SK-N-SH treated with all-trans-retinoic acid at 6 μM for 48 hours (cell line): Measurements from ENCODE around the gene SNX30.

Experiments
- ATAC-seq: fragments of 200-7000 bp; cut with Tn5 transposase; 3 replicates; pipeline ENCODE4 v1.9.1; 2020; ENCODE audit warnings: mild to moderate bottlenecking, moderate library complexity
- ARNTL ChIP-seq: fragments of 450-650 bp; formaldehyde crosslinking; IDR thresholded peaks from 2 replicates; pipeline ENCODE4 v1.5.0; 2020; ENCODE audit warnings: low read depth, mild to moderate bottlenecking, moderate library complexity, borderline replicate concordance
- BACH2 ChIP-seq: fragments of 250-450 bp; sonication (Bioruptor Pico); IDR thresholded peaks from 2 replicates; pipeline ENCODE4 v1.9.0; 2021; ENCODE audit warnings: mild to moderate bottlenecking, borderline replicate concordance
- CSDC2 ChIP-seq: fragments of 250-450 bp; sonication (Bioruptor Pico); IDR thresholded peaks from 2 replicates; pipeline ENCODE4 v1.5.0; 2020; ENCODE audit warnings: mild to moderate bottlenecking, moderate library complexity
- ESRRG ChIP-seq: fragments of 250-450 bp; sonication (Bioruptor Pico); IDR thresholded peaks from 2 replicates; pipeline ENCODE4 v1.6.1; 2021; ENCODE audit warnings: mild to moderate bottlenecking
- GLIS3 ChIP-seq: fragments of 250-450 bp; sonication (Bioruptor Pico); IDR thresholded peaks from 2 replicates; pipeline ENCODE4 v1.5.0; 2020; ENCODE audit warnings: mild to moderate bottlenecking, moderate library complexity
- ISL1 ChIP-seq: fragments of 250-450 bp; sonication (Bioruptor Pico); IDR thresholded peaks from 2 replicates; pipeline ENCODE4 v2.1.2; 2022; ENCODE audit warnings: mild to moderate bottlenecking, moderate library complexity
- PATZ1 ChIP-seq: fragments of 250-450 bp; sonication (Bioruptor Pico); IDR thresholded peaks from 2 replicates; pipeline ENCODE4 v1.8.0; 2020; ENCODE audit warnings: mild to moderate bottlenecking, moderate library complexity, borderline replicate concordance
- PPARA ChIP-seq: fragments of 250-450 bp; sonication (Bioruptor Pico); IDR thresholded peaks from 2 replicates; pipeline ENCODE4 v1.5.0; 2020; ENCODE audit warnings: mild to moderate bottlenecking, borderline replicate concordance
- RARB ChIP-seq: fragments of 250-450 bp; sonication (Bioruptor Pico); IDR thresholded peaks from 2 replicates; pipeline ENCODE4 v1.8.0; 2021; ENCODE audit warnings: mild to moderate bottlenecking, moderate library complexity
- TCF4 ChIP-seq: fragments of 250-450 bp; sonication (Bioruptor Pico); IDR thresholded peaks from 2 replicates; pipeline ENCODE4 v1.8.0; 2021; ENCODE audit warnings: mild to moderate bottlenecking, moderate library complexity, borderline replicate concordance
- TOX ChIP-seq: fragments of 250-450 bp; sonication (Bioruptor Pico); IDR thresholded peaks from 2 replicates; pipeline ENCODE4 v1.8.0; 2021; ENCODE audit warnings: mild to moderate bottlenecking, moderate library complexity, borderline replicate concordance
- ZC3H10 ChIP-seq: fragments of 250-450 bp; sonication (Bioruptor Pico); IDR thresholded peaks from 2 replicates; pipeline ENCODE4 v1.5.1; 2021; ENCODE audit warnings: mild to moderate bottlenecking, moderate library complexity
- ZFP3 ChIP-seq: fragments of 250-450 bp; sonication (Bioruptor Pico); IDR thresholded peaks from 2 replicates; pipeline ENCODE4 v1.5.0; 2020; ENCODE audit warnings: mild to moderate bottlenecking, moderate library complexity
- ZFP30 ChIP-seq: fragments of 450-650 bp; formaldehyde crosslinking; IDR thresholded peaks from 2 replicates; pipeline ENCODE4 v1.5.0; 2022; ENCODE audit warnings: mild to moderate bottlenecking, moderate library complexity
- ZNF565 ChIP-seq: fragments of 450-650 bp; formaldehyde crosslinking; conservative IDR thresholded peaks from 2 replicates; pipeline ENCODE4 v1.5.0; 2020; ENCODE audit warnings: low read depth, mild to moderate bottlenecking, moderate library complexity
- ZNF70 ChIP-seq: fragments of 450-650 bp; formaldehyde crosslinking; IDR thresholded peaks from 2 replicates; pipeline ENCODE4 v1.5.0; 2020; ENCODE audit warnings: mild to moderate bottlenecking, moderate library complexity
- ZNF8 ChIP-seq: fragments of 450-650 bp; formaldehyde crosslinking; IDR thresholded peaks from 2 replicates; pipeline ENCODE4 v1.5.0; 2020; ENCODE audit warnings: mild to moderate bottlenecking, moderate library complexity
- TF ChIP-seq, protein P1 (sequence below): fragments of 250-450 bp; sonication (Bioruptor Pico); IDR thresholded peaks from 2 replicates; pipeline ENCODE4 v1.8.0; 2021; ENCODE audit warnings: low read depth, mild to moderate bottlenecking, moderate library complexity, borderline replicate concordance
- TF ChIP-seq, protein P2 (sequence below): fragments of 250-450 bp; sonication (Bioruptor Pico); IDR thresholded peaks from 2 replicates; pipeline ENCODE4 v1.5.1; 2021; ENCODE audit warnings: mild to moderate bottlenecking, moderate library complexity
- TF ChIP-seq, protein P3 (sequence below): fragments of 250-450 bp; sonication (Bioruptor Pico); IDR thresholded peaks from 2 replicates; pipeline ENCODE4 v1.5.1; 2020; ENCODE audit warnings: low read depth, mild to moderate bottlenecking, moderate library complexity

The SNX30 gene

DNA sequence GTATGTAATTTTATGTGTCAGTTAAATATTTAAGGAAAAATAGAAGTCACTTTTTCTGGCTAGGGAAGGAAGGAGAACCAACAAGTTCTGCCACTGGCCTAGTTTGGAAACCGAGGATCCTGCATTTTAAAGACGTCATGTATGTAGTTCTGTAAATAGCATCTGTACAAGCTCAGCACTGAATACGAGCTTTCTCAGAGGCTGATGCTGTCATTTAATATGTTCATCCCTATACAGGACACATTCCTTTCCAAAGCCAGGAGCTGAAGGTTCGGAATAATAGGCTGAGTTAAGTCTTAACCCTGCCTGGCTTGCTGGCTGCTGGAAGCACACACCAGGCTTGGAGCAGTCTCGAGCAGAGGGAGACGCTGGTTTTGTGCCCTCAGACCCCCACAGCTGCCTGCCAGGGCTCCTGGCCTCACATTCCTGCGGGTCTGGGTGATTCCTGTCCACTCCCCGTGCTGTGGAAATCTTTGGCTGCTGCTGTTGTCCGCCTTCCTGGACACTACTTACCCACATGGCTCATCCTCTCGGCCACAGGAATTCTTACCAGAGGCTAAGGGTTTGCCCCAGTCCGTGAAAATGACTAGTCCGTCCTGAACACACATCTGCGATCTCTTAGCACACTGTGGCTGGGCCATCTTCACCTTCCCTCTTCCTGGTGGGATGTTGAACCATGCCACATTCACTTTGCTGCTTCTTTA is 103.5 kb downstream of the SNX30 start (continued):
- TF ChIP-seq CSDC2 (CRISPR knock-in tag) (no peak), GLIS3 (CRISPR knock-in tag) (no peak)

GRCh38 chr9:112854657-112855056 is 104.1 kb downstream of the SNX30 start:
- TF ChIP-seq PATZ1 (CRISPR knock-in tag) (no peak), ZNF565 (CRISPR knock-in tag) (no peak), RARB (CRISPR knock-in tag) (no peak)

GRCh38 chr9:112856200-112856599 is 105.6 kb downstream of the SNX30 start:
- ATAC-seq = no peak
- TF ChIP-seq ISL1 = no peak
- no peak for TF ChIP-seq PPARA (CRISPR knock-in tag)
- TF ChIP-seq ARNTL (CRISPR knock-in tag) = no peak
- TF ChIP-seq GLIS3 (CRISPR knock-in tag) = no peak
- TF ChIP-seq CSDC2 (CRISPR knock-in tag) = no peak
- TF ChIP-seq ESRRG = no peak
- TF ChIP-seq, protein P1, sequence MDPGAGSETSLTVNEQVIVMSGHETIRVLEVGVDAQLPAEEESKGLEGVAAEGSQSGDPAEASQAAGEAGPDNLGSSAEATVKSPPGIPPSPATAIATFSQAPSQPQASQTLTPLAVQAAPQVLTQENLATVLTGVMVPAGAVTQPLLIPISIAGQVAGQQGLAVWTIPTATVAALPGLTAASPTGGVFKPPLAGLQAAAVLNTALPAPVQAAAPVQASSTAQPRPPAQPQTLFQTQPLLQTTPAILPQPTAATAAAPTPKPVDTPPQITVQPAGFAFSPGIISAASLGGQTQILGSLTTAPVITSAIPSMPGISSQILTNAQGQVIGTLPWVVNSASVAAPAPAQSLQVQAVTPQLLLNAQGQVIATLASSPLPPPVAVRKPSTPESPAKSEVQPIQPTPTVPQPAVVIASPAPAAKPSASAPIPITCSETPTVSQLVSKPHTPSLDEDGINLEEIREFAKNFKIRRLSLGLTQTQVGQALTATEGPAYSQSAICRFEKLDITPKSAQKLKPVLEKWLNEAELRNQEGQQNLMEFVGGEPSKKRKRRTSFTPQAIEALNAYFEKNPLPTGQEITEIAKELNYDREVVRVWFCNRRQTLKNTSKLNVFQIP (CRISPR knock-in tag) = no peak
- no peak for TF ChIP-seq TOX (CRISPR knock-in tag)
- no peak for TF ChIP-seq ZC3H10 (CRISPR knock-in tag)
- no peak for TF ChIP-seq ZNF565 (CRISPR knock-in tag)
- TF ChIP-seq TCF4 (CRISPR knock-in tag) = no peak
- TF ChIP-seq, protein P2, sequence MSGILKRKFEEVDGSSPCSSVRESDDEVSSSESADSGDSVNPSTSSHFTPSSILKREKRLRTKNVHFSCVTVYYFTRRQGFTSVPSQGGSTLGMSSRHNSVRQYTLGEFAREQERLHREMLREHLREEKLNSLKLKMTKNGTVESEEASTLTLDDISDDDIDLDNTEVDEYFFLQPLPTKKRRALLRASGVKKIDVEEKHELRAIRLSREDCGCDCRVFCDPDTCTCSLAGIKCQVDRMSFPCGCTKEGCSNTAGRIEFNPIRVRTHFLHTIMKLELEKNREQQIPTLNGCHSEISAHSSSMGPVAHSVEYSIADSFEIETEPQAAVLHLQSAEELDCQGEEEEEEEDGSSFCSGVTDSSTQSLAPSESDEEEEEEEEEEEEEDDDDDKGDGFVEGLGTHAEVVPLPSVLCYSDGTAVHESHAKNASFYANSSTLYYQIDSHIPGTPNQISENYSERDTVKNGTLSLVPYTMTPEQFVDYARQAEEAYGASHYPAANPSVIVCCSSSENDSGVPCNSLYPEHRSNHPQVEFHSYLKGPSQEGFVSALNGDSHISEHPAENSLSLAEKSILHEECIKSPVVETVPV (CRISPR knock-in tag) = no peak
- no peak for TF ChIP-seq ZFP3 (CRISPR knock-in tag)
- TF ChIP-seq PATZ1 (CRISPR knock-in tag) = no peak
- no peak for TF ChIP-seq ZNF70 (CRISPR knock-in tag)

More at GRCh38 chr9:112854657-112855056, 104.1 kb downstream of the SNX30 start:
- ATAC-seq = no peak

DNA sequence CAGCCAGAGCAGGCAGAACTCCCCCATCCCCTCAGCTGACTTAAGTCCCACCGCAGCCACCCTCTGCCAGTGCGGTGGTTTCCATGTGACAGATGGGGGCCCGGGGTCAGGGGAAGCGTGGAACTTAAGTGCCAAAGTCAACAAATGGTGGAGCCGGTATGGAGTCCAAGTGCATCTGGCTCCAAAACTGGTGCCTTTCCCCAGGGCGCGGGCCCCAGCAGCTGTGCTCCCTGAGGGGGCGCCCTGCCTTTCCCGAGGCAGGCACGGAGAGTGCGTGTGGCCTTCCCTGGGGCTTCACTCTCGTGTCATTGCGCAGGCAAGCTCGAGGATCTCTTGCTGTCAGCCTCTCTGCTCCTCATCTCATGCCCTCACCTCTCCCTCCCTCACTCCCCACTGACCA is 106.3 kb downstream of the SNX30 start:
- no peak for ATAC-seq
- TF ChIP-seq RARB (CRISPR knock-in tag) (no peak), ISL1 (no peak), GLIS3 (CRISPR knock-in tag) (no peak), ZFP3 (CRISPR knock-in tag) (no peak), ARNTL (CRISPR knock-in tag) (no peak), ESRRG (no peak), ZC3H10 (CRISPR knock-in tag) (no peak), ZNF8 (CRISPR knock-in tag) (no peak), ZNF70 (CRISPR knock-in tag) (no peak), ZNF565 (CRISPR knock-in tag) (no peak), BACH2 (CRISPR knock-in tag) (no peak), CSDC2 (CRISPR knock-in tag) (no peak), ZFP30 (CRISPR knock-in tag) (no peak)
- TF ChIP-seq, protein P1 (CRISPR knock-in tag) = no peak
- TF ChIP-seq, protein P2 (CRISPR knock-in tag) = no peak
- TF ChIP-seq, protein P3, sequence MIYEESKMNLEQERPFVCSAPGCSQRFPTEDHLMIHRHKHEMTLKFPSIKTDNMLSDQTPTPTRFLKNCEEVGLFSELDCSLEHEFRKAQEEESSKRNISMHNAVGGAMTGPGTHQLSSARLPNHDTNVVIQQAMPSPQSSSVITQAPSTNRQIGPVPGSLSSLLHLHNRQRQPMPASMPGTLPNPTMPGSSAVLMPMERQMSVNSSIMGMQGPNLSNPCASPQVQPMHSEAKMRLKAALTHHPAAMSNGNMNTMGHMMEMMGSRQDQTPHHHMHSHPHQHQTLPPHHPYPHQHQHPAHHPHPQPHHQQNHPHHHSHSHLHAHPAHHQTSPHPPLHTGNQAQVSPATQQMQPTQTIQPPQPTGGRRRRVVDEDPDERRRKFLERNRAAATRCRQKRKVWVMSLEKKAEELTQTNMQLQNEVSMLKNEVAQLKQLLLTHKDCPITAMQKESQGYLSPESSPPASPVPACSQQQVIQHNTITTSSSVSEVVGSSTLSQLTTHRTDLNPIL (CRISPR knock-in tag) = no peak
